Mucosa of descending colon (tissue), 3 donors: ENCODE data around the gene EEIG2. TPM values are rescaled to one million over a fixed set of nuclear protein-coding genes. Genes with fewer than 3 reads are reported as not detected.

Experiments used
- ATAC-seq: fragments of 200-7000 bp; cut with Tn5 transposase; one replicate; pipeline ENCODE4 v1.9.1; 2020; ENCODE audit warnings: mild to moderate bottlenecking, moderate library complexity
- DNase-seq, 3 donors: peaks; one replicate each; pipeline ENCODE4 v3.0.0-alpha.2; 2020
- H3K36me3 ChIP-seq: fragments of 200-600 bp; one replicate; pipeline ENCODE4 v1.8.0; 2021; ENCODE audit warnings: low read depth, mild to moderate bottlenecking
- H3K4me1 ChIP-seq: fragments of 200-600 bp; one replicate; pipeline ENCODE4 v1.8.0; 2021; ENCODE audit warnings: low read depth, mild to moderate bottlenecking
- H3K4me3 ChIP-seq: fragments of 200-600 bp; one replicate; pipeline ENCODE4 v1.8.0; 2021; ENCODE audit warnings: mild to moderate bottlenecking
- H3K9me3 ChIP-seq: fragments of 200-600 bp; one replicate; pipeline ENCODE4 v1.8.0; 2021; ENCODE audit warnings: mild to moderate bottlenecking
- intact Hi-C, 2 donors: fragments of 100-400 bp; cut with DNase I in 1 of 2; cut with micrococcal nuclease in 1 of 2; formaldehyde crosslinking; loops; one replicate each; pipeline versions ENCODE4 v1.11.0 to v1.11.1; 2022; cut with DNase I, micrococcal nuclease
- total RNA-seq, 3 donors: library from RNA; stranded (reverse); fragmentation: NEBNext Ultra II Directional in 2 of 3; extraction: Animal tissue kit (Norgen Biotek cat#: 25700) in 2 of 3; gene quantifications; one replicate each; pipeline versions ENCODE4 v1.2.1 to v1.2.4, GENCODE V29; 2021 to 2023
- TF ChIP-seq, protein P1 (sequence below): fragments of 200-600 bp; IDR thresholded peaks from one replicate; pipeline ENCODE4 v1.8.0; 2022; ENCODE audit warnings: antibody characterized with exemption, mild to moderate bottlenecking
- donor health status: DM: no; HTN: no; CAD: no; lungs with moderate emphysema.
- donor health status: DM: no; HTN: no; CAD: no.
- donor health status: DM: no; HTN: yes; CAD: no.

Gene EEIG2
- total RNA-seq, 3 donors from 2014 or later = 21.4 to 32.7 (median 29.5) TPM

- intact Hi-C loops = no loop called here
- DNase-seq = no peak
- ATAC-seq = no peak
Measured at GRCh38 chr1:108521990-108522393, 37.9 kb upstream of the EEIG2 start.

DNA sequence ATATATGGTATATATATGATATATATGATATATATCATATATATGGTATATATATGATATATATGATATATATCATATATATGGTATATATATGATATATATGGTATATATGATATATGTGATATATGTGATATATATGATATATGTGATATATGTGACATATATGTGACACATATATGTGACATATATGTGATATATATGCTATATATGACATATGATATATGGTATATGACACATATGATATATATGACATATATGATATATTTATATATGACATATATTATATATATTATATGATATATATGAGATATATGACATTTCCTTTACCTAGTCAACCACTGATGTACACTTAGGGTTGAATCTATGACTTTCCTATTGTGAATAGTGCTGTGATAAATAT, 36.1 kb upstream of the EEIG2 start:
- H3K4me1 ChIP-seq = no peaks in the 10 kb centered on the region
- intact Hi-C loops = no loop called here
- TF ChIP-seq, protein P1, sequence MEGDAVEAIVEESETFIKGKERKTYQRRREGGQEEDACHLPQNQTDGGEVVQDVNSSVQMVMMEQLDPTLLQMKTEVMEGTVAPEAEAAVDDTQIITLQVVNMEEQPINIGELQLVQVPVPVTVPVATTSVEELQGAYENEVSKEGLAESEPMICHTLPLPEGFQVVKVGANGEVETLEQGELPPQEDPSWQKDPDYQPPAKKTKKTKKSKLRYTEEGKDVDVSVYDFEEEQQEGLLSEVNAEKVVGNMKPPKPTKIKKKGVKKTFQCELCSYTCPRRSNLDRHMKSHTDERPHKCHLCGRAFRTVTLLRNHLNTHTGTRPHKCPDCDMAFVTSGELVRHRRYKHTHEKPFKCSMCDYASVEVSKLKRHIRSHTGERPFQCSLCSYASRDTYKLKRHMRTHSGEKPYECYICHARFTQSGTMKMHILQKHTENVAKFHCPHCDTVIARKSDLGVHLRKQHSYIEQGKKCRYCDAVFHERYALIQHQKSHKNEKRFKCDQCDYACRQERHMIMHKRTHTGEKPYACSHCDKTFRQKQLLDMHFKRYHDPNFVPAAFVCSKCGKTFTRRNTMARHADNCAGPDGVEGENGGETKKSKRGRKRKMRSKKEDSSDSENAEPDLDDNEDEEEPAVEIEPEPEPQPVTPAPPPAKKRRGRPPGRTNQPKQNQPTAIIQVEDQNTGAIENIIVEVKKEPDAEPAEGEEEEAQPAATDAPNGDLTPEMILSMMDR = no peak
- no peak for DNase-seq
- H3K4me3 ChIP-seq = no peak overlapping the region
- ATAC-seq = no peak
- no peaks in the 10 kb centered on the region for H3K9me3 ChIP-seq
- no peaks in the 10 kb centered on the region for H3K36me3 ChIP-seq

More at GRCh38 chr1:108521990-108522393, 37.9 kb upstream of the EEIG2 start:
- H3K4me1 ChIP-seq = no peaks in the 10 kb centered on the region
- H3K36me3 ChIP-seq = no peaks in the 10 kb centered on the region
- no peak overlapping the region for H3K4me3 ChIP-seq
- H3K9me3 ChIP-seq = no peaks in the 10 kb centered on the region
- TF ChIP-seq, protein P1 = no peak

- Histone ChIP-seq H3K4me3 (no peak overlapping the region), H3K4me1 (no peaks in the 10 kb centered on the region), H3K9me3 (no peaks in the 10 kb centered on the region), H3K36me3 (no peaks in the 10 kb centered on the region)
- ATAC-seq (no peak), DNase-seq (no peak)
- intact Hi-C loops = no loop called here
- TF ChIP-seq, protein P1 = no peak
Measured at GRCh38 chr1:108524676-108525075, 35.2 kb upstream of the EEIG2 start.

- intact Hi-C loops = no loop called here
- TF ChIP-seq, protein P1 = no peak
- H3K4me1 ChIP-seq = no peaks in the 10 kb centered on the region
- H3K9me3 ChIP-seq = no peaks in the 10 kb centered on the region
- no peak for DNase-seq
- H3K4me3 ChIP-seq = no peak overlapping the region
- H3K36me3 ChIP-seq = no peaks in the 10 kb centered on the region
- ATAC-seq = no peak
Measured at GRCh38 chr1:108527135-108527534, 32.8 kb upstream of the EEIG2 start.

DNA sequence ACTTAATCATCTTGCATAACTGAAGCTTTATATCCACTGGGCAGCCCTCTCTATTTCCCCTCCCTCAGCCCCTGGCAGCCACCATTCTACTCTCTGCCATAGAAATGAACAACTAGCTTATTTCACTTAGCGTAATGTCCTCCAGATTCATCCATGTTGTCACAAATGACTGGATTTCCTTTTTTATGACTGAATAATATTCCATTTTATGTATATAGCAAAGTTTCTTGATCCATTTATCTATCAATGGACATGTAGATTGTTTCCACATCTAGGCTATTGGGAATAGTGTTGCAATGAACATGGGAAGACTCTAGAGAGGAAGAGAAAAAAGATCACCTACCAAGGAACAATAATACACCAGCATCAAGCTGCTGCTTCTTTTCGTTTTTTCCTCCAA, 32.1 kb upstream of the EEIG2 start:
- intact Hi-C loops = no loop called here
- H3K9me3 ChIP-seq = no peaks in the 10 kb centered on the region
- TF ChIP-seq, protein P1 = no peak
- no peak overlapping the region for H3K4me3 ChIP-seq
- no peaks in the 10 kb centered on the region for H3K36me3 ChIP-seq
- DNase-seq (no peak), ATAC-seq (no peak)
- H3K4me1 ChIP-seq = no peaks in the 10 kb centered on the region

DNA sequence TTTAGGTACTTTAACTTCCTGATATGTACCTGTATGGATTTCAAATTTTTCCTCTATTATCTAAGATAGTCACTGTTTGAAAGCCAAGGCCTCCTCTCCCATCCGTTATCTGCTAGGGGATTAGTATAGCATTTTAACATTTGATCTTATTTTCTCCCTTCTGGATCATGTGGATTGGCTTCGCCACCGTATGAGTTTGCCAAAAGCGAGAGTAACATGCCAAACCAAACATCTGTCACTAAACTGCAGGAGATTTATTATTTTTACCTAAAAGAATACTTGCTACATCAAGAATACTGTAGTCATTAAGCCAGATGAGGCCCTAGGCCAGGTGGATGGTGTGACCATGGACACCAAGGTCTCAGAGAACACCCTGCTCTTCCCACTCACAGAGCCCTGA, 28.5 kb upstream of the EEIG2 start:
- DNase-seq (no peak), ATAC-seq (no peak)
- Histone ChIP-seq H3K36me3 (no peaks in the 10 kb centered on the region), H3K4me1 (no peaks in the 10 kb centered on the region), H3K4me3 (no peak overlapping the region), H3K9me3 (no peaks in the 10 kb centered on the region)
- intact Hi-C loops = no loop called here
- TF ChIP-seq, protein P1 = no peak
